ENCODE data around the gene STIMATE. TPM values are rescaled to one million over a fixed set of nuclear protein-coding genes. Genes with fewer than 3 reads are reported as not detected.

The STIMATE gene
- total and polyA plus RNA-seq, 10 of the 15 experiments (the other 5 are each of a cell fraction or from before 2014, with no cell fraction given) = 0.24 to 24.1 (median 15.4) TPM

DNA sequence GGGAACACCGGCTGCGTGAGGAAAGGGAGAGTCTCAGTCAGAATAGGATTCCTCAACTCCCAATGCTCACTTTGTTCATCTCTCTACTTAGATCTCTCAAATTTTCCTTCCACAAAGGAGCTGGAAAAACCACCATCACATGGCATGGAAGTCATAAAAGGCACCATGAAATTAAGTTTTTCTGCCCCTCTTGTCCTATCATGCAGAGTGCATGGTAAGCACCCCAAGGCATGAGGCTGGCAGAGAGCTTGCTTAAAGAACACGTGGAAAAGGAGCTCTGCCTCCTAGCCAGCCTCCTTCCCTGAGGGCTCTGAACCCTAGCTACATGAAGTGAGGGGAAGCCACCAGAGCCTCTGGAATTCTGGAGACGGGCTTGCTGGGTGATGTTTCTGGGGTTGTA is 17.8 kb downstream of the STIMATE start:
- H3K4me1 ChIP-seq (ENCODE audit: control insufficient read depth, insufficient read depth, low read length) = peaks cover 22% of the 10 kb centered on the region
- intact Hi-C loops (cut with micrococcal nuclease; ENCODE audit: unreplicated experiment) = no loop called here
- no peak for ATAC-seq
- H3K79me2 ChIP-seq (ENCODE audit: control insufficient read depth, insufficient read depth, low read length) = peaks cover 5% of the 10 kb centered on the region
- no peak overlapping the region; the same call in 1 of the 2 replicates for H3K4me2 ChIP-seq (ENCODE audit: control insufficient read depth, insufficient read depth)
- H3K9ac ChIP-seq (ENCODE audit: control insufficient read depth, insufficient read depth, low read length) = no peak overlapping the region
- TF ChIP-seq WRNIP1 (IDR thresholded peaks at IDR 0.05; ENCODE audit: borderline replicate concordance, low read depth, low read length) (no peak), SREBF1 (IDR thresholded peaks at IDR 0.05; ENCODE audit: low read length) (no peak), ETV6 (conservative IDR thresholded peaks at IDR 0.05 in 1 of 2, IDR thresholded peaks at IDR 0.05 in 1 of 2; ENCODE audit: borderline replicate concordance in 1 of 2, low read depth in 1 of 2) (no peak)
- TF ChIP-seq, protein P1, sequence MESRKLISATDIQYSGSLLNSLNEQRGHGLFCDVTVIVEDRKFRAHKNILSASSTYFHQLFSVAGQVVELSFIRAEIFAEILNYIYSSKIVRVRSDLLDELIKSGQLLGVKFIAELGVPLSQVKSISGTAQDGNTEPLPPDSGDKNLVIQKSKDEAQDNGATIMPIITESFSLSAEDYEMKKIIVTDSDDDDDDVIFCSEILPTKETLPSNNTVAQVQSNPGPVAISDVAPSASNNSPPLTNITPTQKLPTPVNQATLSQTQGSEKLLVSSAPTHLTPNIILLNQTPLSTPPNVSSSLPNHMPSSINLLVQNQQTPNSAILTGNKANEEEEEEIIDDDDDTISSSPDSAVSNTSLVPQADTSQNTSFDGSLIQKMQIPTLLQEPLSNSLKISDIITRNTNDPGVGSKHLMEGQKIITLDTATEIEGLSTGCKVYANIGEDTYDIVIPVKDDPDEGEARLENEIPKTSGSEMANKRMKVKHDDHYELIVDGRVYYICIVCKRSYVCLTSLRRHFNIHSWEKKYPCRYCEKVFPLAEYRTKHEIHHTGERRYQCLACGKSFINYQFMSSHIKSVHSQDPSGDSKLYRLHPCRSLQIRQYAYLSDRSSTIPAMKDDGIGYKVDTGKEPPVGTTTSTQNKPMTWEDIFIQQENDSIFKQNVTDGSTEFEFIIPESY (IDR thresholded peaks at IDR 0.05) = no peak
- no peak overlapping the region for H2AFZ ChIP-seq (ENCODE audit: control insufficient read depth, low read depth, low read length)
- H3K27ac ChIP-seq (ENCODE audit: control insufficient read depth, insufficient read depth) = no peak overlapping the region
- BruUV-seq (replicated peaks) = no TSS peak
- no peaks in the 10 kb centered on the region for H3K27me3 ChIP-seq (replicated peaks in 1 of 2; ENCODE audit: control insufficient read depth in 2 of 2, insufficient read depth in 2 of 2, low read length in 1 of 2)
- ChIA-PET POLR2A (interaction anchor here (2.5 kb wide), 1 partner anchor 13 kb away, joined by 8 read pairs; no protein-coding TSS in a partner anchor), CTCF (interaction anchor here (1.0 to 4.8 kb wide), 2 partner anchors 13 to 31 kb away, joined by 4 to 28 read pairs; no protein-coding TSS in a partner anchor), SMC1A (ENCODE audit: uncharacterized antibody, unreplicated experiment) (interaction anchor here (0.7 to 3.3 kb wide), 5 partner anchors 13 to 58 kb away, joined by 3 to 25 read pairs (median 5); no protein-coding TSS in a partner anchor), RAD21 (ENCODE audit: unreplicated experiment) (interaction anchor here (1.3 kb wide), 1 partner anchor 14 kb away, joined by 5 read pairs; no protein-coding TSS in a partner anchor)
- peaks cover 1 to 7% of the 10 kb centered on the region in 2 experiments; a peak in 2 of 4 replicates for H3K36me3 ChIP-seq (ENCODE audit: control insufficient read depth in 2 of 2, insufficient read depth in 2 of 2, low read length in 1 of 2)
- in situ Hi-C loops (cut with MboI) = no loop called here
- DNase-seq (ENCODE audit: low read depth, low spot score) = no peak
- no peaks in the 10 kb centered on the region; the same call in 2 of the 3 replicates for H3K9me3 ChIP-seq (replicated peaks; ENCODE audit: control insufficient read depth, insufficient read depth, low read length)
- H4K20me1 ChIP-seq (ENCODE audit: control insufficient read depth, insufficient read depth) = no peaks in the 10 kb centered on the region
- WGBS (ENCODE audit: insufficient coverage, insufficient replicate concordance, low lambda C conversion rate, missing lambda C conversion rate) = 87% methylated on average over 4 of the region's 4 CpGs
- FAIRE-seq = no peak
- H3K4me3 ChIP-seq = no peak overlapping the region

Measured in GM12878 (cell line).